NOMO-1 treated with DMSO at 0.1 percent for 48 hours (cell line): ENCODE data around the gene GNMT.

Experiments used
- DNase-seq: peaks from one replicate; lab custom pipeline; 2025; ENCODE audit not compliant: unreplicated experiment; lab: John Stamatoyannopoulos, UW

GNMT gene

GRCh38 chr6:42960243-42961019 is at the start of gene GNMT:
Gene GNMT (plus strand): TSS chr6:42960754. CDS start chr6:42960768, 14 bp downstream.
- DNase-seq, result no peak

DNA sequence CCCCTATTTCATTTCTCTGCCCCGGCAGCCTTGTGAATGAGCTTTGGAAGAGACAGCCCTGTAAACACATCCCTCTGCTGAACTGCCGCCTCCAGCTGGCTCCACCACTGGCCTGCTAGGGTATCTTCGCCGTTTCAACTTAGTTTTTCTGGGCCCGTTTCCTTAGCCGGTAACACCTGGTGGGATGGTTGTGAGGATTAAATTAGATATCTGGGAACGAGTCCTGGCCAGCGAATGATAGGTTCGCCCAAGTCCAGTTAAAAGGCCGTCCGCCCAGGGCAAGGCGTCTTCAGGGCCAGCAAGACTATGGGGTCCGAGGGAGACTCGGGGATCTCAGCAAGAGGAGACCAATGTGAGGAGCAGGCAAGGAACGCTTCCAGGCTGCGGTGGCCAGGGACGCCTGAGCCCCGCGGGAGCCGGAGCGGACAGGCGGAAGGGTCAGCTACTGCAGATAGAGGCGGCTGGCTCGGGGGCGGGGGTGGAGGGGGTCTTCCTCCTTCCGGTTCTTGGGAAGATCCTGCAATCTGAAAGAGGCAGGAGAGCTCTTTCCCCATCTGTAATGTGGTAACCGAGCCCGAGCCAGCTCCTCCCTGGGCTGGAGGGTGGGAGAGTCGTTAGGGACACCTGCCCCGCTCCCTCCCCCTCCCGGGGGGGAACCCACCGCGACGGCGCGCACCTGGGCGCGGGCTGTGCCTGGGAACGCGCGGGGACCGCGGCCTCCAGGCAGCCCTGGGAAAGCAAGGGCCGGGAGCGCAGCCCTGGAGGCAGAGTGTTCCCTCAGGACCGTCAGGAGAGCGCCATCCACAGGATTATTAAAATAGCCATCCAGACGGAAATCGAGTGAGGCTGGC is 49.2 kb upstream of the GNMT start:
- DNase-seq, result no peak

DNA sequence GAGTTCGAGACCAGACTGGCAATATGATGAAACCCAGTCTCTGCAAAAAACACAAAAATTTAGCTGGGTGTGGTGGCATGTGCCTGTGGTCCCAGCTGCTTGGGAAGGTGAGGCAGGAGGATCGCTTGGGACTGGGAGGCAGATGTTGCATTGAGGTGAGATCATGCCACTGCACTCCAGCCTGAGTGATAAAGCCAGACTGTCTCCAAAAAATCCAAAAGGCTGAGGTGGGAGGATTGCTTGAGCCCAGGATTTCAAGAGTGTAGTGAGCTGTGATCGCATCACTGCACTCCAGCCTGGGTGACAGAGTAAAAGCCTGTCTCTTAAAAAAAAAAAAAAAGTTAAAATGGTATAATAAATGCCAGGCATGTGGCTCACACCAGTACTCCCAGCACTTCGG is 46.0 kb upstream of the GNMT start:
- DNase-seq, result no peak

GRCh38 chr6:42915732-42916131 is 44.8 kb upstream of the GNMT start, which contains the start of gene PTCRA:
Gene PTCRA (plus strand): TSS chr6:42916053. CDS start chr6:42916070, 17 bp downstream.
- DNase-seq, result no peak

- DNase-seq, result no peak
Observed at GRCh38 chr6:42916288-42916687, 44.3 kb upstream of the GNMT start.

- no peak for DNase-seq
Observed at GRCh38 chr6:42921801-42922200, 38.8 kb upstream of the GNMT start.

- peak; percentile 88 for DNase-seq
Observed at GRCh38 chr6:42923666-42924065, 36.9 kb upstream of the GNMT start.

DNA sequence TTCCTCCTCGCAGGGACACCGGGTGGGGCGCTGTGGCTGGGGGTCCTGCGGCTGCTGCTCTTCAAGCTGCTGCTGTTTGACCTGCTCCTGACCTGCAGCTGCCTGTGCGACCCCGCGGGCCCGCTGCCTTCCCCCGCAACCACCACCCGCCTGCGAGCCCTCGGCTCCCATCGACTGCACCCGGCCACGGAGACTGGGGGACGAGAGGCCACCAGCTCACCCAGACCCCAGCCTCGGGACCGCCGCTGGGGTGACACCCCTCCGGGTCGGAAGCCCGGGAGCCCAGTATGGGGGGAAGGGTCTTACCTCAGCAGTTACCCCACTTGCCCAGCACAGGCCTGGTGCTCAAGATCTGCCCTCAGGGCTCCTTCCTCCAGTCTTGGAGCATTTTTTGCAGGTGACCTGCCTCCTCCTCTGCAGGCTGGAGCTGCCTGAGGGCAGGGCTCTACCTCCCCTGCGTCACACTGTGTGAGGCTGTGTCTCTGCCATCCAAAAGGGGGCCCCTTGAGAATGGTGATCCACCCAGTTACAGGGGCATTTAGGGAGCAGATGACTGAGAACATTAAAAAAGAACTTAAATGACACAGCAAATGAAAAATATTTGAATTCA is 35.2 kb upstream of the GNMT start:
- DNase-seq, result no peak

DNA sequence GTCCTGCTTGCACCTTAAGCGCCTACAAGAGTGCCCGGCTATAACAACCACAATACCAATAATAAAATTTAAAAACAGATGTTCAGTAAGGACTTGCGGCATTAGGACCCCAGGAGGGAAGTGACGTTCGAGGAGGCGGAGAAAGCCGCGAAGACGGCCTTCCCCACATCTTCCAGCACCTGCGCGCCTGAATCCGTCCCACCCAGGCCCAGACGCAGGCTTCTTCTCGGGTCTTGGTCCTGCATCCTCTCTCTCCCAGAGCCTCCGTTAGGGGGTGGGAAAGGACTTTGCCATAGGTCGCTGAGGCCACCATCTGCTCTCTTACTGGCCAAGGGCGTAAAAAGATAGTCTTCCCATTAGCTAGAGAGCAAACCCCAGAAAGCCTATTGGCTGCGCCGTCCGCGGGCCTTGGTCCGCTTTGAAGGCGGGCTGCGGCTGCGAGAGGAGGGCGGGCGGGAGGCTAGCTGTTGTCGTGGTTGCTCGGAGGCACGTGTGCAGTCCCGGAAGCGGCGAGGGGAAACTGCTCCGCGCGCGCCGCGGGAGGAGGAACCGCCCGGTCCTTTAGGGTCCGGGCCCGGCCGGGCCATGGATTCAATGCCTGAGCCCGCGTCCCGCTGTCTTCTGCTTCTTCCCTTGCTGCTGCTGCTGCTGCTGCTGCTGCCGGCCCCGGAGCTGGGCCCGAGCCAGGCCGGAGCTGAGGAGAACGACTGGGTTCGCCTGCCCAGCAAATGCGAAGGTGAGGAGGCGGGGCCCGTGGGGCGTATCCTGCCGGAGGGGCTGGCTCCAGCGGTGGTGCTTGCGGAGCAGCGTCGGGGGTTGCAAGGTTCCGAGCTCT is 31.4 kb upstream of the GNMT start, which contains the start of gene CNPY3:
TSS of gene CNPY3 (plus strand) at position 495 of the 835 bp plus-strand sequence. CDS start at position 586, 91 bp downstream.
- peak; percentile 97 for DNase-seq

DNA sequence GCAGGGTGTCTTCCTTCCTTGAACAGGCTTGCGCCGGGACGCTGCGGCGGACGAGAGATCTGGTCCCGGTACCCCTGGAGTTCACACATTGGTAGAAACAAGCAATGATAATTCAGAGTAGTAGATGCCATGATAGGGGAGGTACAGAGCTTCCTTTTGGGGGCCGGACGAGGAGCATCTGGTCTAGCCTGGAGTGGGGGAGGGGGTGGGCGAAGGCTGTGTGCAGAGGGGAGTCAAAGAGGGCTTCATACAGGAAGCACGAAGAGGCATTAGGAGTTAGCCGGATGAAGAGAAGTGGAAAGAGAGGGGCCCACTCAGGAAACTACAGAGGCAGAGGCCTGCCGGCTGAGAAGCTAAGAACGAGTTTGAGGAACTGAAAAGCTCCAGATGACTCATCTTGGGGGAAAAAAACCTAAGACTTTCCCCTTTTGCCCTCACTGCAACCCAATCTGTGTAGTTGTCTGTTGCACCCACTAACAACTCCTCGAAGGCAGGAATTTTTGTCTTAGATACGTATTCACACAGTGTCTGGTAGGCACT is 30.7 kb upstream of the GNMT start:
- peak; percentile 96 for DNase-seq

- no peak for DNase-seq
Observed at GRCh38 chr6:42932412-42932811, 28.1 kb upstream of the GNMT start.

GRCh38 chr6:42933205-42933604 is 27.3 kb upstream of the GNMT start:
- DNase-seq, result peak; percentile 91

GRCh38 chr6:42935322-42935721 is 25.2 kb upstream of the GNMT start:
- peak; percentile 42 for DNase-seq

- DNase-seq, result no peak
Observed at GRCh38 chr6:42936398-42936797, 24.2 kb upstream of the GNMT start.

DNA sequence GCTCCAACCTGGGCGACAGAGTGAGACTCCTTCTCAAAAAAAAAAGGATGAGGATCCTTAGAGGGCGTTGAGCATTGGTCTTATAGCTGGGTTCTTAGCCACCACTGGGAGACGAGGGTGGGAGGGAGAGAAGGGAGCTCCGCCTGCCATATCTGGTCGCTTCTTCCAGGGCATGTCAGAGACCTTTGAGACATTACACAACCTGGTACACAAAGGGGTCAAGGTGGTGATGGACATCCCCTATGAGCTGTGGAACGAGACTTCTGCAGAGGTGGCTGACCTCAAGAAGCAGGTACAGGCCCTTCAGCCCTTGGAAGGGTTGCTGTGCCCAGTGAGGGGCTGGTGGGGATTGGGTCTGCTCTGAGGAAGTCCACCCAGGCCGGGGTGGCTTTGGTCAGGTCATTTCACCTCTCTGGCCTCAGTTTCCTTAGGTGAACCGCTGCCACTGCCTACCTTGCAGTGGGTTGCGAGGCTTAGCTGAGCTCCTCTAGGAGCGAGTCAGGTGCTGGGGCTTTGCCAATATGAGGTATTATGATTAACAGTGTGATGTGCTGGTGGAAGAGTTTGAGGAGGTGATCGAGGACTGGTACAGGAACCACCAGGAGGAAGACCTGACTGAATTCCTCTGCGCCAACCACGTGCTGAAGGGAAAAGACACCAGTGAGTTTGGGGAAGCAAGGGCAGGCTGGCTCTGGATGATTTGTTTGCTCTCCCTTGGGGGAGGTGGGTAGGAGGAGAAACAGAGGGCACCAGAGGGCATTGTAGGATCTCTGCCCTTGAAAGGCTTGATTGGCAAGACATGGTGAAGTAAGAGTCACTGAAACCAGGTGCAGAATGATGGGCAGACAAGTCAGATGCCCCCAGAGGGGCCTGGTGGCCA is 22.8 kb upstream of the GNMT start:
- no peak for DNase-seq

- no peak for DNase-seq
Observed at GRCh38 chr6:42938428-42938796, 22.1 kb upstream of the GNMT start.

GRCh38 chr6:42938987-42939809 is 21.4 kb upstream of the GNMT start:
- no peak for DNase-seq

DNA sequence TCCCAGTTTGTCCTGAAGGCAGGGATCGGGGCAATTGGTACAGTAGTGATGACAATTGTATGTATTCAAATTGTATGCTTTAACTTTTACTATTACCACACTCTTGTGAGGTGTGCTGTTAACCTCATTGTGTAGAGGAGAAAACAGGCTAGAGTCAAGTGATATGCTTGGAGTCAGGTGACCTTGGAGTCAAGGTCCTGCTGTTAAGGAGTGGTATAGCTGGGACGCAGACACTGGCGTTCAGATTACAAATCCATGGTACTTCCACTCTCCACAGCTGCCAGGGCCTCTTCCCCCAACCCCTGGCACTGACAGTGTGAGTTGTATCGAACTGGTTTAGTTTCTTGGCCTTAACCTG is 20.8 kb upstream of the GNMT start:
- DNase-seq, result no peak
